Measurements from ENCODE around the gene VCAM1. TPM values are rescaled to one million over a fixed set of nuclear protein-coding genes. Genes with fewer than 3 reads are reported as not detected.

VCAM1 gene
- total RNA-seq, 1 donor from 2014 or later = 0.98 TPM

DNA sequence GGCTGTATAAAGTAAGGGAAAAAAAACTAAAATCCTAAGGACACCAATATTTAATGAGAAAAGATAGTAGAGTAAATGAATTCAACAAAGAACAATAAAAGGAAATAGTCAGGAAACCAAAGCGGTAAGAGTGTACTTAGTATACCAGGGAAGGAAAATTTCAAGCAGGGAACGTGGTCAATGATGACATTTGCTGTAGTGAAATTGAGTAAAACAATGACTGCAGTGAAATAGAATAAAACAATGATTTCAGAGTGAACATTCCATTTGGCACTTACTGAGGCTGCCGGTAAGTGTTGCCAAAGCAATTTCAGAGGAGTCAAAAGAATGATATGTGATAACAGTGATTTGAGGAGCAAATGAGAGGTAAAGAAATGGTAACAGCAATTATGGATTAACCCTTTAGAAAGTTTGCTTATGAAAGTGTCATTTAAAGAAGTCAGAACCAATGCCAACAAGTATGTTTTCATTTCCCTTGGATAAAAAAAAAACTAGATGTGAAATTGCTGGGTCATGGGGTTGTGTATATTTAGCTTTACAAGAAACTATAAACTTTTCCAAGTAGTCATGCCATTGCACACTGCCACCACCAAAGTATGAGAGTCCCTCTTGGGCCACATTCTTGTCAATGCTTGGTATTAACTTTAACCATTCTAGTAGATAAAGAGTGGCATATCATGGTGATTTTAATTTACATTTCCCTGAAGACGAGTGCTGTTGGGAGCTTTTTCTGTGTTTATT lies 50.5 kb downstream of the VCAM1 start:
- no peaks in the 10 kb centered on the region for H3K4me1 Mint-ChIP-seq (ENCODE audit: low read depth, unreplicated experiment)
- no peaks in the 10 kb centered on the region for H3K27me3 Mint-ChIP-seq (ENCODE audit: unreplicated experiment)
- no peaks in the 10 kb centered on the region for H3K9me3 Mint-ChIP-seq (ENCODE audit: unreplicated experiment)
- no peak overlapping the region for H3K4me3 Mint-ChIP-seq (ENCODE audit: unreplicated experiment)
- DNase-seq = no peak
- no peaks in the 10 kb centered on the region for H3K36me3 Mint-ChIP-seq (ENCODE audit: unreplicated experiment)
- no peak overlapping the region for H3K27ac Mint-ChIP-seq (ENCODE audit: unreplicated experiment)
- TF ChIP-seq, protein P1, sequence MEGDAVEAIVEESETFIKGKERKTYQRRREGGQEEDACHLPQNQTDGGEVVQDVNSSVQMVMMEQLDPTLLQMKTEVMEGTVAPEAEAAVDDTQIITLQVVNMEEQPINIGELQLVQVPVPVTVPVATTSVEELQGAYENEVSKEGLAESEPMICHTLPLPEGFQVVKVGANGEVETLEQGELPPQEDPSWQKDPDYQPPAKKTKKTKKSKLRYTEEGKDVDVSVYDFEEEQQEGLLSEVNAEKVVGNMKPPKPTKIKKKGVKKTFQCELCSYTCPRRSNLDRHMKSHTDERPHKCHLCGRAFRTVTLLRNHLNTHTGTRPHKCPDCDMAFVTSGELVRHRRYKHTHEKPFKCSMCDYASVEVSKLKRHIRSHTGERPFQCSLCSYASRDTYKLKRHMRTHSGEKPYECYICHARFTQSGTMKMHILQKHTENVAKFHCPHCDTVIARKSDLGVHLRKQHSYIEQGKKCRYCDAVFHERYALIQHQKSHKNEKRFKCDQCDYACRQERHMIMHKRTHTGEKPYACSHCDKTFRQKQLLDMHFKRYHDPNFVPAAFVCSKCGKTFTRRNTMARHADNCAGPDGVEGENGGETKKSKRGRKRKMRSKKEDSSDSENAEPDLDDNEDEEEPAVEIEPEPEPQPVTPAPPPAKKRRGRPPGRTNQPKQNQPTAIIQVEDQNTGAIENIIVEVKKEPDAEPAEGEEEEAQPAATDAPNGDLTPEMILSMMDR (IDR thresholded peaks at IDR 0.05; ENCODE audit: partially characterized antibody, unreplicated experiment) = no peak

DNA sequence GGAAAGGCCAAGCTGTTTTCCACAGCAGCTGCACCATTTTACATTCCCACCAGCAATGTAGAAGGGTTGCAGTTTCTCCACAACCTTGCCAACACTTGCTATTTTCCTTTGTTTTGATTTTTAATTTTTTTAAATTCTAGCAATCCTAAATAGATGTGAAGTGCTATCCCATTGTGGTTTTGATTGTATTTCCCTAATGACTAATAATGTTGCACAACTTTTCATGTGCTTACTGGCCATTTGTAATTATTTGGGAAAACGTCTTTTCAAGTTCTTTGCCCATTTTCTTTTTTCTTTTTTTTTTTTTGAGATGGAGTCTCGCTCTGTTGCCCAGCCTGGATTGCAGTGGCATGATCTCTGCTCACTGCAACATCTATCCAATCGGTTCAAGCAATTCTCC lies 53.9 kb downstream of the VCAM1 start:
- H3K36me3 Mint-ChIP-seq (ENCODE audit: unreplicated experiment) = no peaks in the 10 kb centered on the region
- H3K9me3 Mint-ChIP-seq (ENCODE audit: unreplicated experiment) = no peaks in the 10 kb centered on the region
- TF ChIP-seq, protein P1 (IDR thresholded peaks at IDR 0.05; ENCODE audit: partially characterized antibody, unreplicated experiment) = no peak

DNA sequence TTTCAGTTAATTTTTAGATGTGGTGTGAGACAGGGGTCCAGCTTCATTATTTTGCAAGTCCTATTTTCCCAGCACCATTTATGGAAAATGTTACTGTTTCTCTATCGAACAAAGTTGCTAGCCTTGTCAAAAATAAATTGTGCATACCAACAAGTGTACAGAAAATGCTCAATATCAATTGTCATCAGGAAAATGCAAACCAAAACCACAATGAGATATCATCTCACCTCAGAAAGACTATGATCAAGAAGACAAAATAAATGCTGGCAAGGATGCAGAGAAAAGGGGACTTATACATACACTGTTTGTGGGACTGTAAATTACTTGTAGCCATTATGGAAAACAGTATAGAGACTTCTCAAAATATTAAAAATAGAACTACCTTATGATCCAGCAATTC lies 54.8 kb downstream of the VCAM1 start:
- no peaks in the 10 kb centered on the region for H3K4me1 Mint-ChIP-seq (ENCODE audit: low read depth, unreplicated experiment)
- H3K27ac Mint-ChIP-seq (ENCODE audit: unreplicated experiment) = no peak overlapping the region
- no peaks in the 10 kb centered on the region for H3K9me3 Mint-ChIP-seq (ENCODE audit: unreplicated experiment)
- no peaks in the 10 kb centered on the region for H3K27me3 Mint-ChIP-seq (ENCODE audit: unreplicated experiment)
- TF ChIP-seq, protein P1 (IDR thresholded peaks at IDR 0.05; ENCODE audit: partially characterized antibody, unreplicated experiment) = no peak
- no peak for DNase-seq
- no peak overlapping the region for H3K4me3 Mint-ChIP-seq (ENCODE audit: unreplicated experiment)
- no peaks in the 10 kb centered on the region for H3K36me3 Mint-ChIP-seq (ENCODE audit: unreplicated experiment)

More for the DNA sequence above, 53.9 kb downstream of the VCAM1 start:
- no peak for DNase-seq
- no peaks in the 10 kb centered on the region for H3K27me3 Mint-ChIP-seq (ENCODE audit: unreplicated experiment)
- no peak overlapping the region for H3K27ac Mint-ChIP-seq (ENCODE audit: unreplicated experiment)
- H3K4me1 Mint-ChIP-seq (ENCODE audit: low read depth, unreplicated experiment) = no peaks in the 10 kb centered on the region
- H3K4me3 Mint-ChIP-seq (ENCODE audit: unreplicated experiment) = no peak overlapping the region

DNA sequence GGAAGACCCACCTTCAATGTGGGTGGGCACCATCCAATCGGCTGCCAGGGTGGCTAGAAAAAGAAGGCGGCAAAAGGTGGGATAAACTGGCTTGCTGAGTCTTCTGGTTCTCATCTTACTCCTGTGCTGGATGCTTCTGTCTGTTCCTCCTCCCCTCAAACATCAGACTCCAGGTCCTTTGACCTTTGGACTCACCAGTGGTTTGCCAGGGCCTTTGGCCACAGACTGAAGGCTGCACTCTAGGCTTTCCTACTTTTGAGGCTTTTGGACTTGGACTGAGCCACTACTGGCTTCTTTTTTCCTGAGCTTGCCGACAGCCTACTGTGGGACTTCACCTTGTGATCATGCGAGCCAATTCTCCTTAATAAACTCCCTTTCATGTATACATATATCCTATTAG lies 55.9 kb downstream of the VCAM1 start:
- no peak overlapping the region for H3K4me3 Mint-ChIP-seq (ENCODE audit: unreplicated experiment)
- no peak overlapping the region for H3K27ac Mint-ChIP-seq (ENCODE audit: unreplicated experiment)
- no peak for DNase-seq
- TF ChIP-seq, protein P1 (IDR thresholded peaks at IDR 0.05; ENCODE audit: partially characterized antibody, unreplicated experiment) = no peak
- no peaks in the 10 kb centered on the region for H3K4me1 Mint-ChIP-seq (ENCODE audit: low read depth, unreplicated experiment)
- H3K36me3 Mint-ChIP-seq (ENCODE audit: unreplicated experiment) = no peaks in the 10 kb centered on the region
- H3K27me3 Mint-ChIP-seq (ENCODE audit: unreplicated experiment) = no peaks in the 10 kb centered on the region
- no peaks in the 10 kb centered on the region for H3K9me3 Mint-ChIP-seq (ENCODE audit: unreplicated experiment)

DNA sequence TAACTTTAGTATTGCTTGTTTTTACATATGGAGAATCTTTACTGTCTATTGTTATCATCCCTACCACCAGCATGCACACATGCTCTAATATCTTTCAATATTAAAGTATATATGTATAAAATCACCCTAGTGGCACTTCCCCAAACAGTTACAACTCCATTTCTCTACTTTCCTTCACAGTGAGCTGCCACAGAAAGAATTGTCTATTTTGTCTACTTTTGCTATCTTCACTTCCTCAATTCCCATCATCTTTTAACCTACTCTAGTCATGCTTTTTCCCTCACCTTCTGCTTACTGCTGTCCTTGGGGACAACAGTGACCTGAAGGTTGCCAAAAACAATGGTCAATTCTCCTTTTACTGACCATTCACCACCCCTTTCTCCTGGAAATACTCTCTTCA lies 59.2 kb downstream of the VCAM1 start:
- Mint-ChIP-seq H3K27ac (ENCODE audit: unreplicated experiment) (no peak overlapping the region), H3K4me3 (ENCODE audit: unreplicated experiment) (no peak overlapping the region), H3K27me3 (ENCODE audit: unreplicated experiment) (no peaks in the 10 kb centered on the region), H3K4me1 (ENCODE audit: low read depth, unreplicated experiment) (no peaks in the 10 kb centered on the region), H3K9me3 (ENCODE audit: unreplicated experiment) (no peaks in the 10 kb centered on the region), H3K36me3 (ENCODE audit: unreplicated experiment) (peaks cover 5% of the 10 kb centered on the region)
- TF ChIP-seq, protein P1 (IDR thresholded peaks at IDR 0.05; ENCODE audit: partially characterized antibody, unreplicated experiment) = no peak
- no peak for DNase-seq
